Stimulated activated CD4-positive, alpha-beta T cell treated with anti-CD3 and anti-CD28 coated beads, Interleukin-4, amount 100 ng/mL, for 4 hours (primary cell): ENCODE measurements around the gene IL17REL.

Source experiments
- DNase-seq, 2 experiments: peaks; one replicate each; pipeline ENCODE4 v3.0.0-alpha.2; 2020

The IL17REL gene

GRCh38 chr22:49954991-49955580 lies 57.5 kb downstream of the IL17REL start:
- DNase-seq, result no peak

- DNase-seq, result no peak
These were observed 58.2 kb downstream of the IL17REL start for GRCh38 chr22:49954354-49954753.

- DNase-seq, result no peak
These were observed 58.8 kb downstream of the IL17REL start for GRCh38 chr22:49953680-49954344.

GRCh38 chr22:49953027-49953679 lies 59.4 kb downstream of the IL17REL start:
- no peak for DNase-seq

GRCh38 chr22:49951986-49952896 lies 60.3 kb downstream of the IL17REL start:
- no peak for DNase-seq

- DNase-seq, result no peak
These were observed 60.9 kb downstream of the IL17REL start for GRCh38 chr22:49951678-49951985.

GRCh38 chr22:49951000-49951677 lies 61.4 kb downstream of the IL17REL start:
- DNase-seq, result no peak

- no peak for DNase-seq
These were observed 62.1 kb downstream of the IL17REL start for GRCh38 chr22:49950396-49950994.

- DNase-seq, result no peak
These were observed 62.7 kb downstream of the IL17REL start for GRCh38 chr22:49949914-49950292.

- DNase-seq, result no peak
These were observed 63.3 kb downstream of the IL17REL start for GRCh38 chr22:49948958-49949913.

GRCh38 chr22:49948116-49948957 lies 64.2 kb downstream of the IL17REL start:
- DNase-seq, result no peak

- no peak for DNase-seq
These were observed 65.3 kb downstream of the IL17REL start for GRCh38 chr22:49947296-49947622.

GRCh38 chr22:49946612-49947295 lies 65.8 kb downstream of the IL17REL start:
- DNase-seq, result no peak

- peak; percentile 23 to 59 for DNase-seq
These were observed 67.3 kb downstream of the IL17REL start for GRCh38 chr22:49945042-49945794.
